ENCODE measurements around the gene TFDP2.

GRCh38 chr3:141920701-141921100, 228.6 kb downstream of the TFDP2 start:
- TF ChIP-seq POLR2A (IDR thresholded peaks at IDR 0.05; ENCODE audit: control extremely low read depth in 1 of 2, low read depth in 2 of 2, low read length in 2 of 2) (no peak), KDM5A (IDR thresholded peaks at IDR 0.05; ENCODE audit: low read length) (no peak), CTCF (IDR thresholded peaks at IDR 0.05; ENCODE audit: control extremely low read depth in 1 of 3, insufficient read depth in 1 of 3, low read depth in 1 of 3, low read length in 3 of 3) (no peak), TAF1 (IDR thresholded peaks at IDR 0.05; ENCODE audit: low read depth, low read length) (no peak), EGR1 (IDR thresholded peaks at IDR 0.05; ENCODE audit: borderline replicate concordance, low read depth, low read length) (no peak), KDM1A (IDR thresholded peaks at IDR 0.05; ENCODE audit: borderline replicate concordance, low read length) (no peak), E2F6 (IDR thresholded peaks at IDR 0.05) (no peak), ATF3 (IDR thresholded peaks at IDR 0.05; ENCODE audit: insufficient read depth, low read depth, low read length) (no peak), HDAC6 (IDR thresholded peaks at IDR 0.05; ENCODE audit: low read depth, low read length) (no peak), EP300 (IDR thresholded peaks at IDR 0.05; ENCODE audit: borderline replicate concordance in 1 of 2, low read depth in 2 of 2, low read length in 2 of 2) (no peak), EZH2 (IDR thresholded peaks at IDR 0.05; ENCODE audit: low read depth, low read length, severe bottlenecking) (no peak), SP1 (IDR thresholded peaks at IDR 0.05; ENCODE audit: low read depth, low read length) (no peak)

All from H1 (cell line).